ENCODE results near the gene CD8B.

The CD8B gene

GRCh38 chr2:86808315-86809161 is 53.1 kb downstream of the CD8B start:
- TF ChIP-seq, protein P1, sequence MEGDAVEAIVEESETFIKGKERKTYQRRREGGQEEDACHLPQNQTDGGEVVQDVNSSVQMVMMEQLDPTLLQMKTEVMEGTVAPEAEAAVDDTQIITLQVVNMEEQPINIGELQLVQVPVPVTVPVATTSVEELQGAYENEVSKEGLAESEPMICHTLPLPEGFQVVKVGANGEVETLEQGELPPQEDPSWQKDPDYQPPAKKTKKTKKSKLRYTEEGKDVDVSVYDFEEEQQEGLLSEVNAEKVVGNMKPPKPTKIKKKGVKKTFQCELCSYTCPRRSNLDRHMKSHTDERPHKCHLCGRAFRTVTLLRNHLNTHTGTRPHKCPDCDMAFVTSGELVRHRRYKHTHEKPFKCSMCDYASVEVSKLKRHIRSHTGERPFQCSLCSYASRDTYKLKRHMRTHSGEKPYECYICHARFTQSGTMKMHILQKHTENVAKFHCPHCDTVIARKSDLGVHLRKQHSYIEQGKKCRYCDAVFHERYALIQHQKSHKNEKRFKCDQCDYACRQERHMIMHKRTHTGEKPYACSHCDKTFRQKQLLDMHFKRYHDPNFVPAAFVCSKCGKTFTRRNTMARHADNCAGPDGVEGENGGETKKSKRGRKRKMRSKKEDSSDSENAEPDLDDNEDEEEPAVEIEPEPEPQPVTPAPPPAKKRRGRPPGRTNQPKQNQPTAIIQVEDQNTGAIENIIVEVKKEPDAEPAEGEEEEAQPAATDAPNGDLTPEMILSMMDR (IDR thresholded peaks at IDR 0.05), result peak; percentile 66

DNA sequence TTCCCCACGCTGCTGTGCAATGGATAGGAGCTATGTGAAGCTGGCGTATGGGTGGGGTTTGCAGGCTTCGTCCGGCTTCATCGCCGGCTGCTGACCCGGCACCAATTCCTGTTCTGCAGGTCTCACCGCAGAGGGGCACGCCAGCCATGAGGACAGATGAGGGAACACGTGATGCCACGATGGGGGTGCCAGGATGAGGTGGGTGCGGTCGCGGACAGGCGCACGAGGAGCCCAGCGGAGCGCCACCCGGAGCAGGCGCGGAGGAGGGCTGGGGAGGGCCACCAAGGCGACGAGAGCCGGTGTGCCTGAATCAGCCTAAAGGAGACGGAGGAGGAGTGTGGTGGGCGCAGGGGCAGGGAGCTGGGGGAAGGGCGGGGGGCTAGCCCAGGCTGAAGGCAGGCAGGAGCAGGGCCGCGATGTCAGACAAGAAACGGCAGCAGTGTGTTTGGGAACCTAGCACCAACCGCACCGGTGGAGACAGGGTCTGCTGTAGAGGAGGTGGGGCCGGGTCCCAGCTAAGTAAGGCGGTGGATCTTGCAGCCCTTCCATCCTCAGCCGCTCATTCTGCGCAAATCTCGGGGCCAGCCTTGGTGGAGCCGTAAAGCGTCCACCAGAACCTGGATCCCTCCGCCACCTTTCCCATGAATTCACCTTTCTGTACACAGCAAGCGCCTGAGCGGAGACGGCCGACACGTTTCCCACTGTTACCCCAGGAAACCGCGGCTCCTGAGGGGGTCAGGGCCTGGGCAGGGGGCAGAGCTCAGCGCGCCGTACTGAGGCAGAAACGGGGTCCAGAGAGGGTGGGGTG is 54.0 kb downstream of the CD8B start:
- TF ChIP-seq, protein P1 (IDR thresholded peaks at IDR 0.05), result no peak

- TF ChIP-seq, protein P1 (IDR thresholded peaks at IDR 0.05), result no peak
Measured at GRCh38 chr2:86807133-86807467, 54.6 kb downstream of the CD8B start.

DNA sequence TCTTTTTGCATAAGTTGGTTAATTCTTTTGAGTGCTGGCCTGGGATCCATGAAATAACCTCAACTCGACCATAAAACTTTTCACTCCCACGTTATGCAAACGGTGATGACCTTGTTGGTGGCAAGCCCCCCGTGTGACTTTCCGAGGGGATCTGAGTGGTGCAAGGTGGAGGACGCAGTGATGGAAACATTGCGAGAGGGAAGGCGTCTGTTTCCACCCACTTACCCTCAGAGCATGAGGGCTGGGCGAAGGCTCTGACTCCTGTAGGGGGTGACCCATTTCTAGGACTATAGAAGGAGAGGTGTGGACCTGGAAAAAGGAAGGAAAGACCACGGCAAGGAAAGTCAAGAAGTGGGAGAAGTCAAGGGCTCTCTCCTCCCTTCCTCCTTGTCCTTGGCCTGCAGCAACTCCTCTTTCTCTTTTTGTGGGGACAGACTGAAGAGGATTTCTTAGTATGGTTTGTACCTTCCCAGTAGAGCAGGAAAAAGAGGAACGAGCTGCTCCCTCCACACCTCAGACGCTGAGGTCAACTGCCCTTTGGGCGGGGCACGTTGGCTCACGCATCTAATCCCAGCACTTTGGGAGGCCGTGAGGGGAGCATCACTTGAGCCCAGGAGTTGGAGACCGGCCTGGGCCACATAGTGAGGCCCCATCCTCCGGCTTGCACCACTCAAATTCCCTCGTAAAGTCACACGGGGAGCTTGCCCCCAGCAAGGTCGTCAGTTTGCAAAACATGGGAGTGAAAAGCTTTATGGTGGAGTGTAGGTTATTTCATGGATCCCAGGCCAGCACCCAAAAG is 55.4 kb downstream of the CD8B start:
- TF ChIP-seq, protein P1 (IDR thresholded peaks at IDR 0.05), result no peak

DNA sequence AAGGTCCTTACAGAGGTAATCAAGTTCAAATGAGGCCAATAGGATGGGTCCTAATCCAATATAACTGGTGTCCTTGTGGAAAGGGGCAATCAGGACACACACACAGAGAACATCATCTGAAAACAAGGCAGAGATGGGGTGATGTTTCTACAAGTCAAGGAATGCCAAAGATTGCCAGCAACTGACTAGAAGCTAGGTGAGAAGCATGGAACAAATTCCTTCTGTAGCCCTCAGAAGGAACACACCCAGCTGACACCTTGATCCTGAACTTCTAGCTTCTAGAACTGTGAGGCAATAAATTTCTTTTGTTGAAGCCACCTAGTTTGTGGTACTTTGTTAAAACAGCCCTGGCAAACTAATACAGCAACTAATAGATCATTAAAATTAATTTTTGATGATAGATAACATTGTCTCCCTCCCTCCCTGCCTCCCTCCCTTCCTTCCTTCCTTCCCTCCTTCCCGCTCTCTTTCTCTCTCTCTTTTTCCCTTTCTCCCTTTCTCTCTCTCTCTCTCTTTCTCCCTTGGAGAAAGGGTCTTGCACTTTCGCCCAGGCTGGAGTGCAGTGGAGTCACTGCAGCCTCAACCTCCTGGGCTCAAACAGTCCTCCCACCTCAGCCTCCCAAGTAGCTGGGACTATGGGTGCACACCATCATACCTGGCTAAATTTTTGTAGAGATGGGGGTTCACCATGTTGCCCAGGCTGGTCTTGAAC is 60.7 kb downstream of the CD8B start:
- TF ChIP-seq, protein P1 (IDR thresholded peaks at IDR 0.05), result no peak

- TF ChIP-seq, protein P1 (IDR thresholded peaks at IDR 0.05), result no peak
Measured at GRCh38 chr2:86794861-86795260, 66.8 kb downstream of the CD8B start.

- TF ChIP-seq, protein P1 (IDR thresholded peaks at IDR 0.05), result no peak
Measured at GRCh38 chr2:86793752-86794151, 67.9 kb downstream of the CD8B start.

Measured in LNCAP (cell line).